Hepatocyte (in vitro differentiated cells): ENCODE data around the gene KRTAP1-1. TPM values are rescaled to one million over a fixed set of nuclear protein-coding genes. Genes with fewer than 3 reads are reported as not detected.
"Not testable (repeated sequence)": the region's sequence is repeated elsewhere in the genome, so short reads cannot be mapped to it uniquely, and the experiment has no call there.

Source experiments
- DNase-seq: peaks from one replicate; pipeline ENCODE4 v3.0.0-alpha.2; 2016; ENCODE audit warnings: low spot score
- H2AFZ ChIP-seq: fragments of 200-600 bp; sonication (generic); 2 replicates; pipeline ENCODE4 v1.6.0; 2016; ENCODE audit warnings: antibody characterized with exemption, mild to moderate bottlenecking
- H3K27ac ChIP-seq: fragments of 200-600 bp; sonication (generic); 2 replicates; pipeline ENCODE4 v1.5.1; 2016; ENCODE audit warnings: mild to moderate bottlenecking
- H3K27me3 ChIP-seq: fragments of 200-600 bp; sonication (generic); 2 replicates; pipeline ENCODE4 v1.6.1; 2016
- H3K36me3 ChIP-seq: fragments of 200-600 bp; sonication (generic); replicated peaks from 2 replicates; pipeline ENCODE4 v1.5.1; 2016; ENCODE audit warnings: low read depth; ENCODE audit not compliant: insufficient read depth
- H3K4me1 ChIP-seq: fragments of 200-600 bp; sonication (generic); 2 replicates; pipeline ENCODE4 v1.5.1; 2016; ENCODE audit warnings: mild to moderate bottlenecking, moderate library complexity; ENCODE audit not compliant: insufficient read depth
- H3K4me2 ChIP-seq: fragments of 200-600 bp; sonication (generic); 2 replicates; pipeline ENCODE4 v1.6.0; 2016
- H3K4me3 ChIP-seq: fragments of 200-600 bp; sonication (generic); 2 replicates; pipeline ENCODE4 v1.5.1; 2016; ENCODE audit warnings: mild to moderate bottlenecking
- H3K79me2 ChIP-seq: fragments of 200-600 bp; sonication (generic); 2 replicates; pipeline ENCODE4 v1.6.0; 2017; ENCODE audit warnings: mild to moderate bottlenecking
- H3K9me2 ChIP-seq: fragments of 200-600 bp; sonication (generic); replicated peaks from 2 replicates; pipeline ENCODE4 v1.6.0; 2017; ENCODE audit warnings: mild to moderate bottlenecking; ENCODE audit not compliant: insufficient read depth
- H3K9me3 ChIP-seq: fragments of 200-600 bp; sonication (generic); 2 replicates; pipeline ENCODE4 v1.5.1; 2016; ENCODE audit warnings: low read depth, mild to moderate bottlenecking
- H4K20me1 ChIP-seq: fragments of 200-600 bp; sonication (generic); 2 replicates; pipeline ENCODE4 v1.6.0; 2016; ENCODE audit warnings: mild to moderate bottlenecking; ENCODE audit not compliant: insufficient read depth, poor library complexity, severe bottlenecking
- EZH2 ChIP-seq: fragments of 200-600 bp; sonication (generic); IDR thresholded peaks from 2 replicates; pipeline ENCODE4 v1.6.1; 2016; ENCODE audit warnings: antibody characterized with exemption, mild to moderate bottlenecking, borderline replicate concordance
- EZH2phosphoT487 ChIP-seq: fragments of 200-600 bp; sonication (generic); IDR thresholded peaks from one replicate; pipeline ENCODE4 v1.6.1; 2018; ENCODE audit warnings: antibody characterized with exemption, mild to moderate bottlenecking, low read depth, moderate library complexity; ENCODE audit not compliant: unreplicated experiment, severe bottlenecking
- WGBS: methylation state at CpG from one replicate; pipeline ENCODE4 v1.1.6; 2016; ENCODE audit warnings: low lambda C conversion rate; ENCODE audit errors: missing lambda C conversion rate; 5-methylcytosine and 5-hydroxymethylcytosine counted together
- polyA plus RNA-seq: library from polyadenylated mRNA; unstranded; fragments of >200 nt; fragmentation: Nextera tagmentation; extraction: Ambion mirVana; gene quantifications from 2 replicates; pipeline ENCODE4 v1.2.1, GENCODE V29; 2016
- total RNA-seq: library from RNA; depleted of rRNA; stranded (reverse); fragments of >200 nt; gene quantifications from 2 replicates; pipeline ENCODE4 v1.2.3, GENCODE V29; 2014
- TF ChIP-seq, protein P1 (sequence below): fragments of 200-600 bp; sonication (generic); IDR thresholded peaks from 2 replicates; pipeline ENCODE4 v1.5.1; 2016; ENCODE audit warnings: antibody characterized with exemption, mild to moderate bottlenecking; ENCODE audit not compliant: poor library complexity

KRTAP1-1 gene
- total and polyA plus RNA-seq, 2 experiments from 2014 or later = not detected

DNA sequence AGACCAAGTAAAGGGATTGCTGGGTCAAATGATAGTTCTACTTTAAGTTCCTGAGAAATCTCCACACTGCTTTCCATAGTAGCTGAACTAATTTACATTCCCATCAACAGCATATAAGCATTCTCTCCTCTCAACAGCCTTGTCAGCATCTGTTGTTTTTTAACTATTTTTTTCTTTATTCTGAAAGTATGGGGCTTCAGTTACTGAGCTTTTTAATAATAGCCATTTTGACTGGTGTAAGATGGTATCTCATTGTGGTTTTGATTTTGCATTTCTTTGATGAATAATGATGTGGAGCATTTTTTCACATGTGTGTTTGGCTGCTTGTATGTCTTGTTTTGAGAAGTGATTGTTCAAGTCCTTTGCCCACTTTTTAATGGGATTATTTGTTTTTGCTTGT is 11.3 kb upstream of the KRTAP1-1 start:
- Histone ChIP-seq H2AFZ (no peak overlapping the region), H3K4me1 (peaks cover 11% of the 10 kb centered on the region), H3K36me3 (no peaks in the 10 kb centered on the region), H3K27me3 (no peaks in the 10 kb centered on the region), H4K20me1 (no peaks in the 10 kb centered on the region), H3K9me2 (no peaks in the 10 kb centered on the region), H3K79me2 (no peaks in the 10 kb centered on the region), H3K9me3 (no peaks in the 10 kb centered on the region), H3K27ac (no peak overlapping the region), H3K4me3 (no peak overlapping the region), H3K4me2 (no peak overlapping the region)
- TF ChIP-seq EZH2 (no peak), EZH2phosphoT487 (no peak)
- TF ChIP-seq, protein P1, sequence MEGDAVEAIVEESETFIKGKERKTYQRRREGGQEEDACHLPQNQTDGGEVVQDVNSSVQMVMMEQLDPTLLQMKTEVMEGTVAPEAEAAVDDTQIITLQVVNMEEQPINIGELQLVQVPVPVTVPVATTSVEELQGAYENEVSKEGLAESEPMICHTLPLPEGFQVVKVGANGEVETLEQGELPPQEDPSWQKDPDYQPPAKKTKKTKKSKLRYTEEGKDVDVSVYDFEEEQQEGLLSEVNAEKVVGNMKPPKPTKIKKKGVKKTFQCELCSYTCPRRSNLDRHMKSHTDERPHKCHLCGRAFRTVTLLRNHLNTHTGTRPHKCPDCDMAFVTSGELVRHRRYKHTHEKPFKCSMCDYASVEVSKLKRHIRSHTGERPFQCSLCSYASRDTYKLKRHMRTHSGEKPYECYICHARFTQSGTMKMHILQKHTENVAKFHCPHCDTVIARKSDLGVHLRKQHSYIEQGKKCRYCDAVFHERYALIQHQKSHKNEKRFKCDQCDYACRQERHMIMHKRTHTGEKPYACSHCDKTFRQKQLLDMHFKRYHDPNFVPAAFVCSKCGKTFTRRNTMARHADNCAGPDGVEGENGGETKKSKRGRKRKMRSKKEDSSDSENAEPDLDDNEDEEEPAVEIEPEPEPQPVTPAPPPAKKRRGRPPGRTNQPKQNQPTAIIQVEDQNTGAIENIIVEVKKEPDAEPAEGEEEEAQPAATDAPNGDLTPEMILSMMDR = no peak
- DNase-seq = no peak

DNA sequence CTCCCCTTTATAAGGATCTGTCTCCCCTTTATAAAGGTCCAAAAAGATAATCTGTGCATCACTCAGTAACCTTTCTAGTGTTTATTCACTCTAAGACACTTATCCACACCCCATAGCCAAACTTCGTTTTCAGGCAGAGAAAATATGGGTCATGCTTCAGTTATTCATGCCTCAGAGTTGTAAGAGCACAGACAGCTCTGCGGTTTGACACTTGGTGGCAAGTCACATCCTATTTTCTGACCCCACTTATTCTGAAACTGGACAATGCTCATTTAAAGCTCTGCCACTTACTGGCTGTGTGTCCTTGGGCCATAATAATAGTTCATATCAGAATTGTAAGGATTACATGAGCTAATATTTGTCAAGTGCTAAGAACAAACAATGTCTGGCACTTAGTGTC is 7.9 kb upstream of the KRTAP1-1 start:
- no peaks in the 10 kb centered on the region for H3K9me2 ChIP-seq
- H4K20me1 ChIP-seq = no peaks in the 10 kb centered on the region
- no peaks in the 10 kb centered on the region for H3K27me3 ChIP-seq
- no peaks in the 10 kb centered on the region for H3K36me3 ChIP-seq
- no peak for DNase-seq
- H3K27ac ChIP-seq = peak overlapping the region; percentile 15
- no peaks in the 10 kb centered on the region for H3K79me2 ChIP-seq
- 52% methylated on average over 2 of the region's 2 CpGs for WGBS
- H3K4me3 ChIP-seq = no peak overlapping the region
- H3K4me2 ChIP-seq = no peak overlapping the region
- peaks cover 11% of the 10 kb centered on the region for H3K4me1 ChIP-seq
- H3K9me3 ChIP-seq = no peaks in the 10 kb centered on the region
- TF ChIP-seq, protein P1 = no peak
- TF ChIP-seq EZH2 (no peak), EZH2phosphoT487 (no peak)
- no peak overlapping the region for H2AFZ ChIP-seq

DNA sequence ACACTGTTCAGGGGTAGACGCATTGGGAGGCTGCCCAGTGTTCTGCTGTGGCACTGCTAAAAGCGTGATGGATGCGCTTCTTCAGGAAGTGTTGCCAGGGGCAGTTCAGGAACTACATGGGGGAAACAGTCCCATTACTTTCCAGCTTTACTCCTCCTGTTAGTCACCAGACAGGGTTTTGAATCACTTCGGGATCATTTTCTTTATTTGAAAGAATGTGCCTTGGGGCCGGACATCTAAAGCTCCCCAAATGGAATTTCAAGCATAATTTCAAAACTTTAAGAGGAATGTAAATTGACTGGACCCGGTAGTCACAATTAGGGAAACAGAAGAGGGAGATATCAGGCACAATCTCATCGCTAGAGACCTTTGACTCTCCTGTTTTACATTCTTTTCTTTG is 7.2 kb upstream of the KRTAP1-1 start:
- no peak overlapping the region for H3K4me2 ChIP-seq

DNA sequence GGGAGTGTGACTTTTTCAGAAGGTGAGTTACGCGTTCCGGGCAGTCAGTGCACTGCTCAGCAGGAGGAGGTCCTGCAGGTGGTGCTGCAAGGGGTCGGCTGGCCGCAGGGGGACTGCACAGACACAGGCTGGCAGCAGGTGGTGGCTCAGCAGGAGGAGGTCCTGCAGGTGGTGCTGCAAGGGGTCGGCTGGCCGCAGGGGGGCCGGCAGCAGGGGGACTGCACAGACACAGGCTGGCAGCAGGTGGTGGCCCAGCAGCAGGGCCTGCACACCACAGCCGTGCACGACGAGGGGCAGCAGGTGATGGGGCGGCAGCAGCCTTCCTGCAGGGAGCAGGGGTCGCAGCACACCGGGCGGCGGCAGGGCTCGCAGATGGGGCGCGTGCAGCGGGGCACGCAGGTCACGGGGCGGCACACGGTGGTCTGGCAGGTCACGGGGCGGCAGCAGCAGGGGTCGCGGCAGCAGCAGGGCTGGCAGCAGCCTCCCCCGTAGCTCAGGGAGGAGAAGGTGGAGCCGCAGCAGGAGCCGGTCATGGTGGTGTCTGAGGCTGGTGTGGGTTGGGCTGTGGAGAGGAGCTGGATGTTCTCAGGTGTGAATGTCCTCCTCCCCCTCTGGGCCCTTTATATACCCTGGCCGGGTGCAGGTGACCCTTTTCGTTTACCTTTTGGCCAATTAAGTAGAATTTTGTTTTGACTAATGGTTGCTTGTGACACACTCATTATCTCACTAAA is 5.7 kb upstream of the KRTAP1-1 start, which contains the start of gene KRTAP2-1:
Gene KRTAP2-1 (minus strand): TSS at position 582 of the 731 bp plus-strand sequence. CDS start 49 bp downstream, at position 533.
- H4K20me1 ChIP-seq = not testable (repeated sequence)

More for the DNA sequence above, 7.2 kb upstream of the KRTAP1-1 start:
- no peaks in the 10 kb centered on the region for H3K36me3 ChIP-seq
- peaks cover 11% of the 10 kb centered on the region for H3K4me1 ChIP-seq
- peak overlapping the region; percentile 15 for H3K27ac ChIP-seq
- H3K9me2 ChIP-seq = no peaks in the 10 kb centered on the region
- no peaks in the 10 kb centered on the region for H3K79me2 ChIP-seq
- no peak overlapping the region for H2AFZ ChIP-seq
- no peaks in the 10 kb centered on the region for H3K27me3 ChIP-seq
- no peaks in the 10 kb centered on the region for H4K20me1 ChIP-seq
- TF ChIP-seq, protein P1 = no peak
- no peak for TF ChIP-seq EZH2phosphoT487
- 34% methylated on average over 7 of the region's 7 CpGs for WGBS
- no peaks in the 10 kb centered on the region for H3K9me3 ChIP-seq
- no peak overlapping the region for H3K4me3 ChIP-seq
- no peak for DNase-seq

More for the DNA sequence above, 5.7 kb upstream of the KRTAP1-1 start, which contains the start of gene KRTAP2-1:
- DNase-seq, H3K27ac ChIP-seq, H3K4me2 ChIP-seq, H3K4me3 ChIP-seq, H2AFZ ChIP-seq, H3K9me2 ChIP-seq, H3K27me3 ChIP-seq, H3K36me3 ChIP-seq, H3K9me3 ChIP-seq, H3K79me2 ChIP-seq: not testable (repeated sequence)
- H3K4me1 ChIP-seq = peaks cover 11% of the 10 kb centered on the region
- WGBS = 81% methylated on average over 9 of the region's 33 CpGs
